Adrenal gland (tissue), 12 donors: ENCODE data around the gene KRTAP10-8. TPM values are rescaled to one million over a fixed set of nuclear protein-coding genes. Genes with fewer than 3 reads are reported as not detected.

Source experiments
- DNase-seq, 7 donors: peaks; one replicate each; pipeline ENCODE4 v3.0.0-alpha.2; 2019 to 2020
- H3K27ac ChIP-seq, 5 donors: fragments of 200-600 bp; sonication (generic) in 4 of 5; 1 replicate in 3 of 5; 2 replicates in 2 of 5; pipeline versions ENCODE4 v1.5.1 to v1.8.0; 2016 to 2020; ENCODE audit warnings: mild to moderate bottlenecking in 1 of 5
- H3K27me3 ChIP-seq: fragments of 200-600 bp; 2 replicates; pipeline ENCODE4 v1.8.0; 2021
- H3K36me3 ChIP-seq, 2 donors: fragments of 200-600 bp; replicated peaks in 1 of 2; 1 replicate in 1 of 2; 2 replicates in 1 of 2; pipeline versions ENCODE4 v1.5.1 to v1.8.0; 2018 to 2022
- H3K4me1 ChIP-seq, 2 donors: fragments of 200-600 bp; replicated peaks in 1 of 2; 1 replicate in 1 of 2; 2 replicates in 1 of 2; pipeline versions ENCODE4 v1.5.1 to v1.8.0; 2018 to 2021
- H3K4me3 ChIP-seq, 4 donors: fragments of 200-600 bp; sonication (generic) in 3 of 4; one replicate each; pipeline ENCODE4 v1.5.1; 2016 to 2018
- H3K9me3 ChIP-seq, 3 donors: fragments of 200-600 bp; sonication (generic) in 1 of 3; replicated peaks in 1 of 3; 1 replicate in 2 of 3; 2 replicates in 1 of 3; pipeline versions ENCODE4 v1.5.1 to v1.8.0; 2016 to 2021
- CTCF ChIP-seq, 6 experiments: fragments of 450-650 bp in 4 of 6; fragments of 200-600 bp in 2 of 6; sonication (generic) in 1 of 6; IDR thresholded peaks; 1 replicate in 5 of 6; 2 replicates in 1 of 6; pipeline versions ENCODE4 v1.5.1 to v1.8.0; 2016 to 2021; ENCODE audit warnings: antibody characterized with exemption in 6 of 6, mild to moderate bottlenecking in 2 of 6, moderate library complexity in 1 of 6
- POLR2A ChIP-seq, 2 donors: fragments of 450-650 bp; IDR thresholded peaks; one replicate each; pipeline ENCODE4 v1.6.1; 2017; ENCODE audit warnings: antibody characterized with exemption in 2 of 2, mild to moderate bottlenecking in 2 of 2, moderate library complexity in 1 of 2
- WGBS, 4 donors: extraction: QIAGEN DNeasy Blood & Tissue Kit in 2 of 4; methylation state at CpG; one replicate each; pipeline versions ENCODE4 v1.1.5 to v1.1.7; 2013 to 2017; 5-methylcytosine and 5-hydroxymethylcytosine counted together
- intact Hi-C, 2 donors: fragments of 100-400 bp; cut with DNase I; formaldehyde crosslinking; loops; one replicate each; pipeline versions ENCODE4 v1.14.1 to v1.15.0; 2022 to 2023
- polyA plus RNA-seq, 3 donors: library from polyadenylated mRNA; stranded (reverse); fragments of 200-250 nt in 2 of 3; fragments of 350-450 nt in 1 of 3; fragmentation: Illumina TruSeq in 1 of 3; extraction: RNeasy Lipid Tissue Mini Kit (QIAGEN cat#74804) in 1 of 3; gene quantifications; one replicate each; pipeline ENCODE4 v1.2.3, GENCODE V29; 2013 to 2014
- total RNA-seq, 9 donors: library from RNA; depleted of rRNA in 4 of 9; stranded (reverse); fragments of >200 nt in 4 of 9; fragments of 120-200 nt in 1 of 9; fragmentation: NEBNext Ultra II Directional in 1 of 9; extraction: Animal tissue kit (Norgen Biotek cat#: 25700) in 1 of 9; gene quantifications; one replicate each; pipeline versions ENCODE4 v1.1.0 to v1.2.4, GENCODE V29; 2013 to 2023
- donor health status: healthy with polysubstance abuse.
- donor health status: Bipolar disorder and iron deficiency.
- donor health status: DM: yes; HTN: yes; CAD: no.
- donor health status: DM: no; HTN: no; CAD: no.
- donor health status: DM: no; HTN: no; CAD: no.
- donor health status: DM: yes; HTN: yes; CAD: no.

KRTAP10-8 gene
- total and polyA plus RNA-seq, 12 donors = not detected

- H3K27me3 ChIP-seq = peaks cover 15% of the 10 kb centered on the region
These were observed 29.8 kb upstream of the KRTAP10-8 start for GRCh38 chr21:44582055-44582454.

GRCh38 chr21:44583089-44583799, 28.6 kb upstream of the KRTAP10-8 start:
- DNase-seq = no peak
- H3K27me3 ChIP-seq = peaks cover 15% of the 10 kb centered on the region
- H3K27ac ChIP-seq = no peak overlapping the region
- no peak overlapping the region for H3K4me3 ChIP-seq
- intact Hi-C loops = no loop called here
- 9 to 31% (median 23%) methylated on average over 10 to 11 of the region's 11 CpGs for WGBS, 4 donors
- H3K4me1 ChIP-seq = no peaks in the 10 kb centered on the region
- H3K36me3 ChIP-seq = no peaks in the 10 kb centered on the region
- TF ChIP-seq CTCF (IDR thresholded peaks at IDR 0.05) (no peak), POLR2A (IDR thresholded peaks at IDR 0.05) (no peak)
- H3K9me3 ChIP-seq = peaks cover 0 to 7% (median 0%) of the 10 kb centered on the region in 3 donors

More at GRCh38 chr21:44582055-44582454, 29.8 kb upstream of the KRTAP10-8 start:
- peaks cover 0 to 7% (median 0%) of the 10 kb centered on the region in 3 donors for H3K9me3 ChIP-seq
- intact Hi-C loops = no loop called here
- peak in 1 of 7 donors; percentile 35 for DNase-seq
- H3K4me1 ChIP-seq = no peaks in the 10 kb centered on the region
- no peak overlapping the region for H3K4me3 ChIP-seq
- H3K27ac ChIP-seq = no peak overlapping the region
- WGBS, 4 donors = 63 to 75% (median 69%) methylated on average over 14 to 15 of the region's 15 CpGs
- no peaks in the 10 kb centered on the region for H3K36me3 ChIP-seq
- TF ChIP-seq CTCF (IDR thresholded peaks at IDR 0.05) = no peak
- no peak for TF ChIP-seq POLR2A (IDR thresholded peaks at IDR 0.05)

- no peaks in the 10 kb centered on the region for H3K36me3 ChIP-seq
- no peak for TF ChIP-seq CTCF (IDR thresholded peaks at IDR 0.05)
- TF ChIP-seq POLR2A (IDR thresholded peaks at IDR 0.05) = no peak
- H3K9me3 ChIP-seq = peaks cover 0 to 7% (median 0%) of the 10 kb centered on the region in 3 donors
- no peak overlapping the region for H3K27ac ChIP-seq
- 61 to 79% (median 67%) methylated on average over 6 of the region's 6 CpGs for WGBS, 4 donors
- no peaks in the 10 kb centered on the region for H3K4me1 ChIP-seq
- no peak overlapping the region for H3K4me3 ChIP-seq
- intact Hi-C loops = no loop called here
- peaks cover 15% of the 10 kb centered on the region for H3K27me3 ChIP-seq
- no peak for DNase-seq
These were observed 28.1 kb upstream of the KRTAP10-8 start for GRCh38 chr21:44583800-44584147.

- DNase-seq = no peak
- TF ChIP-seq POLR2A (IDR thresholded peaks at IDR 0.05) (no peak), CTCF (IDR thresholded peaks at IDR 0.05) (no peak)
- intact Hi-C loops = no loop called here
- Histone ChIP-seq H3K27me3 (peaks cover 21% of the 10 kb centered on the region), H3K4me3 (no peak overlapping the region), H3K9me3 (peaks cover 0 to 7% (median 0%) of the 10 kb centered on the region in 3 donors), H3K36me3 (no peaks in the 10 kb centered on the region), H3K27ac (no peak overlapping the region), H3K4me1 (no peaks in the 10 kb centered on the region)
- 73 to 81% (median 77%) methylated on average over 3 of the region's 3 CpGs for WGBS, 4 donors
These were observed 26.0 kb upstream of the KRTAP10-8 start for GRCh38 chr21:44585892-44586291.
